ENCODE results near the gene ZNF454. TPM values are rescaled to one million over a fixed set of nuclear protein-coding genes. Genes with fewer than 3 reads are reported as not detected.

Gene ZNF454
- total and polyA plus RNA-seq, 2 donors (not counting 1 experiment from before 2014, with no cell fraction given) = 0.22 TPM; not detected in 1

- 100% methylated on average over 1 of the region's 11 CpGs for WGBS (ENCODE audit: insufficient coverage)
- H3K9me3 Mint-ChIP-seq (ENCODE audit: insufficient read depth) = peaks cover 44% of the 10 kb centered on the region
These were observed 8.9 kb upstream of the ZNF454 start for GRCh38 chr5:178931846-178932760.

DNA sequence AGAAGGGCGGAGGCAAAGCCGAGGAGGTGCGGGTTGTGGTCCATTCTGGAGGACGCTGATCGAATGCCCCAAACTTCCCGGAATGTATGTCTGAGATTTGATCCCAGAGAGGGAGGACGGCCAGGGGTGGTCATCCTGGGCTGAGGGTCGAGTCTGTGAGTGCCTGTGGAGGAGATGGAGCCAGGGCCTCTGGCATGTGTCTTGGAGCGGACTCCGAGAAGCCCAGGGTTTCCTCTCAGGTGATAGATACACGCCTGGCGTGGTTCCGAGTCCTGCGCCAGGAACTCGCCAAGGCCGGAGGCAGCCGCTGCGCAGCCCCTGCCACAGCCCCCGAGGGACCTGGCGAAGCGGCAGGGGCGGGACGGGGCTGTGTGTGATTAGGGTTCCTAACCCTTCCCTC lies 363 bp downstream of the ZNF454 start:
- H3K4me2 ChIP-seq (replicated peaks; ENCODE audit: low read depth, low read length, poor library complexity, severe bottlenecking) = no peak overlapping the region
- H3K27ac Mint-ChIP-seq = no peak overlapping the region
- TF ChIP-seq, protein P1, sequence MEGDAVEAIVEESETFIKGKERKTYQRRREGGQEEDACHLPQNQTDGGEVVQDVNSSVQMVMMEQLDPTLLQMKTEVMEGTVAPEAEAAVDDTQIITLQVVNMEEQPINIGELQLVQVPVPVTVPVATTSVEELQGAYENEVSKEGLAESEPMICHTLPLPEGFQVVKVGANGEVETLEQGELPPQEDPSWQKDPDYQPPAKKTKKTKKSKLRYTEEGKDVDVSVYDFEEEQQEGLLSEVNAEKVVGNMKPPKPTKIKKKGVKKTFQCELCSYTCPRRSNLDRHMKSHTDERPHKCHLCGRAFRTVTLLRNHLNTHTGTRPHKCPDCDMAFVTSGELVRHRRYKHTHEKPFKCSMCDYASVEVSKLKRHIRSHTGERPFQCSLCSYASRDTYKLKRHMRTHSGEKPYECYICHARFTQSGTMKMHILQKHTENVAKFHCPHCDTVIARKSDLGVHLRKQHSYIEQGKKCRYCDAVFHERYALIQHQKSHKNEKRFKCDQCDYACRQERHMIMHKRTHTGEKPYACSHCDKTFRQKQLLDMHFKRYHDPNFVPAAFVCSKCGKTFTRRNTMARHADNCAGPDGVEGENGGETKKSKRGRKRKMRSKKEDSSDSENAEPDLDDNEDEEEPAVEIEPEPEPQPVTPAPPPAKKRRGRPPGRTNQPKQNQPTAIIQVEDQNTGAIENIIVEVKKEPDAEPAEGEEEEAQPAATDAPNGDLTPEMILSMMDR (IDR thresholded peaks at IDR 0.05) = no peak
- no peak for TF ChIP-seq EZH2 (IDR thresholded peaks at IDR 0.05; ENCODE audit: borderline replicate concordance, insufficient read depth, low read depth, low read length, poor library complexity, severe bottlenecking)
- ChIA-PET CTCF (no interaction called here), POLR2A (no interaction called here)
- no peaks in the 10 kb centered on the region for H4K20me1 ChIP-seq (ENCODE audit: control insufficient read depth, insufficient read depth, low read length, poor library complexity, severe bottlenecking)
- 23% methylated on average over 12 of the region's 23 CpGs for WGBS (ENCODE audit: insufficient coverage)
- H3K27me3 ChIP-seq (replicated peaks in 1 of 4; ENCODE audit: control extremely low read depth in 1 of 4, control insufficient read depth in 3 of 4, insufficient read depth in 4 of 4, low read length in 3 of 4) = peaks cover 0 to 40% (median 7%) of the 10 kb centered on the region in 4 experiments
- H3K79me2 ChIP-seq (ENCODE audit: control insufficient read depth, insufficient read depth, low read length) = no peaks in the 10 kb centered on the region
- H3K36me3 ChIP-seq (replicated peaks in 1 of 2; ENCODE audit: control extremely low read depth in 1 of 2, control insufficient read depth in 1 of 2, extremely low read depth in 1 of 2, insufficient read depth in 2 of 2, low read length in 1 of 2) = no peaks in the 10 kb centered on the region
- H3K9me3 ChIP-seq (ENCODE audit: control extremely low read depth in 1 of 3, control insufficient read depth in 2 of 3, insufficient read depth in 1 of 3, low read length in 2 of 3) = peaks cover 0 to 82% (median 56%) of the 10 kb centered on the region in 3 donors
- peaks cover 21% of the 10 kb centered on the region for H3K27me3 Mint-ChIP-seq
- H3K27ac ChIP-seq (ENCODE audit: low read length in 2 of 2) = no peak overlapping the region
- peaks cover 39% of the 10 kb centered on the region for H3K9me3 Mint-ChIP-seq (ENCODE audit: insufficient read depth)
- no peak overlapping the region for H3K9ac ChIP-seq (ENCODE audit: low read length)
- DNase-seq (no peak), ATAC-seq (ENCODE audit: low read depth) (no peak)
- no peaks in the 10 kb centered on the region for H3K4me1 ChIP-seq (ENCODE audit: control insufficient read depth in 2 of 2, insufficient read depth in 2 of 2, low read length in 2 of 2)
- no peak overlapping the region for H3K4me3 ChIP-seq (ENCODE audit: control extremely low read depth in 1 of 5, extremely low read depth in 1 of 5, insufficient read depth in 1 of 5, low read depth in 2 of 5, low read length in 4 of 5)
- H2AFZ ChIP-seq (ENCODE audit: insufficient read depth, low read depth, low read length, poor library complexity, severe bottlenecking) = no peak overlapping the region
- H3K4me1 Mint-ChIP-seq = no peaks in the 10 kb centered on the region
- no peak overlapping the region for H3K4me3 Mint-ChIP-seq
- intact Hi-C loops (cut with micrococcal nuclease) = no loop called here

More at GRCh38 chr5:178931846-178932760, 8.9 kb upstream of the ZNF454 start:
- POLR2A ChIA-PET = no interaction called here
- H3K79me2 ChIP-seq (ENCODE audit: control insufficient read depth, insufficient read depth, low read length) = no peaks in the 10 kb centered on the region
- no peaks in the 10 kb centered on the region for H3K4me1 Mint-ChIP-seq
- no peaks in the 10 kb centered on the region for H3K27me3 Mint-ChIP-seq
- TF ChIP-seq EZH2 (IDR thresholded peaks at IDR 0.05; ENCODE audit: borderline replicate concordance, insufficient read depth, low read depth, low read length, poor library complexity, severe bottlenecking) = no peak
- TF ChIP-seq, protein P1 (IDR thresholded peaks at IDR 0.05) = no peak
- CTCF ChIA-PET = interaction anchor here (0.6 kb wide), 1 partner anchor 18 kb away, joined by 5 read pairs; no protein-coding TSS in a partner anchor
- no peak overlapping the region for H3K4me3 ChIP-seq (ENCODE audit: control extremely low read depth in 1 of 5, extremely low read depth in 1 of 5, insufficient read depth in 1 of 5, low read depth in 2 of 5, low read length in 4 of 5)
- H3K36me3 ChIP-seq (replicated peaks in 1 of 2; ENCODE audit: control extremely low read depth in 1 of 2, control insufficient read depth in 1 of 2, extremely low read depth in 1 of 2, insufficient read depth in 2 of 2, low read length in 1 of 2) = peaks cover 0 to 2% of the 10 kb centered on the region in 2 experiments
- peaks cover 13 to 87% (median 64%) of the 10 kb centered on the region in 3 donors for H3K9me3 ChIP-seq (ENCODE audit: control extremely low read depth in 1 of 3, control insufficient read depth in 2 of 3, insufficient read depth in 1 of 3, low read length in 2 of 3)
- no peak overlapping the region for H3K27ac Mint-ChIP-seq
- DNase-seq (no peak), ATAC-seq (ENCODE audit: low read depth) (no peak)
- no peak overlapping the region for H3K27ac ChIP-seq (ENCODE audit: low read length in 2 of 2)
- intact Hi-C loops (cut with micrococcal nuclease) = no loop called here
- no peaks in the 10 kb centered on the region for H4K20me1 ChIP-seq (ENCODE audit: control insufficient read depth, insufficient read depth, low read length, poor library complexity, severe bottlenecking)
- no peak overlapping the region for H3K4me2 ChIP-seq (replicated peaks; ENCODE audit: low read depth, low read length, poor library complexity, severe bottlenecking)
- no peak overlapping the region for H2AFZ ChIP-seq (ENCODE audit: insufficient read depth, low read depth, low read length, poor library complexity, severe bottlenecking)
- no peak overlapping the region for H3K4me3 Mint-ChIP-seq
- no peaks in the 10 kb centered on the region for H3K4me1 ChIP-seq (ENCODE audit: control insufficient read depth in 2 of 2, insufficient read depth in 2 of 2, low read length in 2 of 2)
- no peaks in the 10 kb centered on the region for H3K27me3 ChIP-seq (replicated peaks in 1 of 4; ENCODE audit: control extremely low read depth in 1 of 4, control insufficient read depth in 3 of 4, insufficient read depth in 4 of 4, low read length in 3 of 4)
- no peak overlapping the region for H3K9ac ChIP-seq (ENCODE audit: low read length)
